Psoas muscle (tissue), 8 donors: ENCODE data around the gene OR2AG1. TPM values are rescaled to one million over a fixed set of nuclear protein-coding genes. Genes with fewer than 3 reads are reported as not detected.

Experiments used
- ATAC-seq, 4 donors: fragments of 200-7000 bp; cut with Tn5 transposase; one replicate each; pipeline ENCODE4 v1.9.1; 2020; ENCODE audit warnings: moderate library complexity in 3 of 4, mild to moderate bottlenecking in 2 of 4
- DNase-seq, 2 donors: peaks; one replicate each; pipeline ENCODE4 v3.0.0-alpha.2; 2020
- H3K27ac ChIP-seq: fragments of 200-600 bp; one replicate; pipeline ENCODE4 v1.8.0; 2022
- H3K27me3 ChIP-seq, 3 donors: fragments of 200-600 bp in 1 of 3; one replicate each; pipeline versions ENCODE4 v1.6.1 to v1.8.0; 2013 to 2022; ENCODE audit warnings: low read length in 2 of 3, mild to moderate bottlenecking in 2 of 3, moderate library complexity in 1 of 3; ENCODE audit not compliant: insufficient read depth in 3 of 3
- H3K36me3 ChIP-seq, 2 donors: fragments of 200-600 bp in 1 of 2; one replicate each; pipeline versions ENCODE4 v1.6.1 to v1.8.0; 2013 to 2022; ENCODE audit warnings: low read depth in 1 of 2, mild to moderate bottlenecking in 1 of 2, moderate library complexity in 1 of 2; ENCODE audit not compliant: insufficient read depth in 1 of 2
- H3K4me1 ChIP-seq: fragments of 200-600 bp; one replicate; pipeline ENCODE4 v1.8.0; 2022
- H3K4me3 ChIP-seq: fragments of 200-600 bp; one replicate; pipeline ENCODE4 v1.8.0; 2022; ENCODE audit warnings: mild to moderate bottlenecking
- H3K9me3 ChIP-seq: fragments of 200-600 bp; one replicate; pipeline ENCODE4 v1.8.0; 2022
- WGBS, 3 donors: extraction: QIAGEN DNeasy Blood & Tissue Kit; methylation state at CpG; one replicate each; pipeline versions ENCODE4 v1.1.6 to v1.1.7; 2013; 5-methylcytosine and 5-hydroxymethylcytosine counted together
- intact Hi-C, 2 donors: fragments of 100-400 bp; cut with DNase I; formaldehyde crosslinking; loops; one replicate each; pipeline versions ENCODE4 v1.11.0 to v1.14.2; 2022
- long read RNA-seq, 2 donors: library from polyadenylated mRNA; unstranded; transcript quantifications; one replicate each; pipeline ENCODE4 v2.0.0, GENCODE V29; 2021
- polyA plus RNA-seq, 3 donors: library from polyadenylated mRNA; stranded (reverse); fragments of 200-250 nt; gene quantifications; one replicate each; pipeline ENCODE4 v1.2.3, GENCODE V29; 2013
- total RNA-seq, 4 donors: library from RNA; stranded (reverse); fragmentation: NEBNext Ultra II Directional in 2 of 4; extraction: Animal tissue kit (Norgen Biotek cat#: 25700) in 2 of 4; gene quantifications; one replicate each; pipeline versions ENCODE4 v1.2.1 to v1.2.4, GENCODE V29; 2021 to 2023
- TF ChIP-seq, protein P1 (sequence below): fragments of 200-600 bp; IDR thresholded peaks from one replicate; pipeline ENCODE4 v1.8.0; 2022; ENCODE audit warnings: antibody characterized with exemption
- donor health status: healthy with polysubstance abuse.
- donor health status: DM: no; HTN: no; CAD: no; lungs with moderate emphysema.
- donor health status: Bipolar disorder and iron deficiency.
- donor health status: healthy.
- donor health status: DM: yes; HTN: yes; CAD: no.
- donor health status: DM: no; HTN: no; CAD: no.
- donor health status: DM: no; HTN: no; CAD: no.
- donor health status: DM: yes; HTN: yes; CAD: no.

The OR2AG1 gene, protein sequence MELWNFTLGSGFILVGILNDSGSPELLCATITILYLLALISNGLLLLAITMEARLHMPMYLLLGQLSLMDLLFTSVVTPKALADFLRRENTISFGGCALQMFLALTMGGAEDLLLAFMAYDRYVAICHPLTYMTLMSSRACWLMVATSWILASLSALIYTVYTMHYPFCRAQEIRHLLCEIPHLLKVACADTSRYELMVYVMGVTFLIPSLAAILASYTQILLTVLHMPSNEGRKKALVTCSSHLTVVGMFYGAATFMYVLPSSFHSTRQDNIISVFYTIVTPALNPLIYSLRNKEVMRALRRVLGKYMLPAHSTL
- not detected for total RNA-seq
- not detected for polyA plus RNA-seq
- long read RNA-seq, donor 1 = 0 reads
- long read RNA-seq, donor 2 = 0 reads

DNA sequence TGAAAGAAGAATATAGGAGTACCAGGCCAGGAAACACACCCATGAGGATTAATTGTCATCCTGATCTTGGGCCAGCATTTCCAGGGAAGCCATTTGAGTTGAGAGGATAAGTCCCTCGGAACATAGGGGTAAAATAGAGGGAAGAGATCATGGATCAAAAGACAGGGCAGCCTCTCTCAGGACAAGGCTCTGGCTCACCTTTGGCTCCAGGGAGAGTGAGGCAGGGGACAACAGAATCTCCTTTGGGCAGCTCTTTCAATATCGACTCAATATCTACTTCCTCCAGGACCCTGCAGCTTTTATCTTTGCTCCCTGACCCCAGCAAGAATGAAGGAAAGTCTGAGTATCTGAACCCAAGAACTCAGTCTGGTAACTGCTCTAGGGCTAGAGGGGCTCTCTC is at the start of gene OR2AG1:
OR2AG1 (plus strand) TSS at position 301 of the 400 bp plus-strand sequence. CDS start 2,018 bp downstream, outside the sequence.
- Histone ChIP-seq H3K4me1 (no peaks in the 10 kb centered on the region), H3K9me3 (no peaks in the 10 kb centered on the region), H3K27me3 (no peaks in the 10 kb centered on the region), H3K36me3 (no peaks in the 10 kb centered on the region), H3K4me3 (no peak within 1 kb of the TSS), H3K27ac (no peak within 1 kb of the TSS)
- no peak for DNase-seq
- WGBS, 3 donors = 62 to 74% (median 73%) methylated on average over 2 of the region's 2 CpGs
- ATAC-seq = no peak
- TF ChIP-seq, protein P1, sequence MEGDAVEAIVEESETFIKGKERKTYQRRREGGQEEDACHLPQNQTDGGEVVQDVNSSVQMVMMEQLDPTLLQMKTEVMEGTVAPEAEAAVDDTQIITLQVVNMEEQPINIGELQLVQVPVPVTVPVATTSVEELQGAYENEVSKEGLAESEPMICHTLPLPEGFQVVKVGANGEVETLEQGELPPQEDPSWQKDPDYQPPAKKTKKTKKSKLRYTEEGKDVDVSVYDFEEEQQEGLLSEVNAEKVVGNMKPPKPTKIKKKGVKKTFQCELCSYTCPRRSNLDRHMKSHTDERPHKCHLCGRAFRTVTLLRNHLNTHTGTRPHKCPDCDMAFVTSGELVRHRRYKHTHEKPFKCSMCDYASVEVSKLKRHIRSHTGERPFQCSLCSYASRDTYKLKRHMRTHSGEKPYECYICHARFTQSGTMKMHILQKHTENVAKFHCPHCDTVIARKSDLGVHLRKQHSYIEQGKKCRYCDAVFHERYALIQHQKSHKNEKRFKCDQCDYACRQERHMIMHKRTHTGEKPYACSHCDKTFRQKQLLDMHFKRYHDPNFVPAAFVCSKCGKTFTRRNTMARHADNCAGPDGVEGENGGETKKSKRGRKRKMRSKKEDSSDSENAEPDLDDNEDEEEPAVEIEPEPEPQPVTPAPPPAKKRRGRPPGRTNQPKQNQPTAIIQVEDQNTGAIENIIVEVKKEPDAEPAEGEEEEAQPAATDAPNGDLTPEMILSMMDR = no peak
- intact Hi-C loops = no loop called here

DNA sequence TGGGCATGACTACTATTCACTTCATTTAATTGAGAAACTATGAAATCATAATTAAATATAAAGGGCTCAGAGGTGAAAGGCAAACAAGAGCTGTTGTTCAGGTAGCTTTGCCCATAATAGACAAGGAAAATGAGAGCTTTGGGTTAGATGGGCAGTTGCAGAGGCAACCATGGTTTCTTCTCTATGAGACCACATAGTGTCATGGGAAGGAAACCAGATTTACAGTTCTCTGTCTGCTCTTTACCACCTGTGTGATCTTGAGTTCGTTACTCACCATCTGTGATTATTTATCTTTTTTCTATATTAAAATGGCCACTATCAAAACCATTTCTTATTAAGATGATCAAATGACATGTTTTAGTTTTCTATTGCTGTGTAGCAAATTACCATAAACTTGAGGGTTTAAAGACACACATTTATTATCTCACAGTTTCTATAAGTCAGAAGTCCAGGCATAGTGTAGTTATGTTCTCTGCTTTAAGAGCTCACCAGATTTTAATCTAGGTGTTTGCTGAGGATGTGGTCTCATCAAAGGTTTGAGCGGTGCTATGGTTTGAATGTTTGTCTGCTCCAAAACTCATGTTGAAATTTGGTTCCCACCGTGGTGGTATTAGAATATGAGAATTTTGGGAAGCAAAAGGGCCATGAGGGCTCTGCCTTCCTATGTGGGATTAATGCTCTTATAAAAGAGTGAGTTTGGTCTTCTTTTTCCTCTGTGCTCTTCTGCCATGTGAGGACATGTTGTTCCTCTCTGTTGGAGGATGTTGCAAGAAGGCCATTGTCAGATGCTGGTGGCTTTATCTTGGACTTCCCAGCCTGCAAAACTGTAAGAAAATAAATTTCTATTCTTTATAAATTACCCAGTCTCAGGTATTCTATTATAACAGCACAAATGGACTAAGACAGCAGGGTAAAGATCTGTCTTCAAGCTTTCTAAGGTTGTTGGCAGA is 49.2 kb upstream of the OR2AG1 start:
- intact Hi-C loops = no loop called here
- Histone ChIP-seq H3K27me3 (no peaks in the 10 kb centered on the region), H3K9me3 (no peaks in the 10 kb centered on the region), H3K4me3 (no peak overlapping the region), H3K27ac (no peak overlapping the region), H3K4me1 (no peaks in the 10 kb centered on the region), H3K36me3 (no peaks in the 10 kb centered on the region)
- WGBS, 3 donors = 65 to 76% (median 75%) methylated on average over 3 of the region's 3 CpGs
- TF ChIP-seq, protein P1 = no peak
- ATAC-seq (no peak), DNase-seq (no peak)

DNA sequence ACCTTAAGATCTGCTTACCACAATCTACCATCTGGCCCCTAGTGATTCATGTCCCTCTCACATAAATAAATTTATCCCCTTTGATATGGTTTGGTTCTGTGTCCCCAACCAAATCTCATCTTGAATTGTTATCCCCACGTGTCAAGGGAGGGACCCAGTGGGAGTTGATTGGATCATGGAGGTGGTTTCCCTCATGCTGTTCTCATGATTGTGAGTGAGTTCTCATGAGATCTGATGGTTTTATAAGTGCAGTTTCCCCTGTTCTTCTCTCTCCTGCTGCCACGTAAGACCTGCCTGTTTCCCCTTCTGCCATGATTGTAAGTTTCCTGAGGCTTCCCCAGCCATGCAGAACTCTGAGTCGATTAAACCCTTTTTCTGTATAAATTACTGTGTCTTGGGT is 48.2 kb upstream of the OR2AG1 start:
- DNase-seq = no peak
- no peaks in the 10 kb centered on the region for H3K36me3 ChIP-seq
- ATAC-seq = no peak
- no peak overlapping the region for H3K4me3 ChIP-seq
- TF ChIP-seq, protein P1 = no peak
- H3K27me3 ChIP-seq = no peaks in the 10 kb centered on the region
- intact Hi-C loops = no loop called here
- H3K27ac ChIP-seq = no peak overlapping the region
- WGBS, 3 donors = 75 to 84% (median 79%) methylated on average over 3 of the region's 3 CpGs
- no peaks in the 10 kb centered on the region for H3K9me3 ChIP-seq
- no peaks in the 10 kb centered on the region for H3K4me1 ChIP-seq

DNA sequence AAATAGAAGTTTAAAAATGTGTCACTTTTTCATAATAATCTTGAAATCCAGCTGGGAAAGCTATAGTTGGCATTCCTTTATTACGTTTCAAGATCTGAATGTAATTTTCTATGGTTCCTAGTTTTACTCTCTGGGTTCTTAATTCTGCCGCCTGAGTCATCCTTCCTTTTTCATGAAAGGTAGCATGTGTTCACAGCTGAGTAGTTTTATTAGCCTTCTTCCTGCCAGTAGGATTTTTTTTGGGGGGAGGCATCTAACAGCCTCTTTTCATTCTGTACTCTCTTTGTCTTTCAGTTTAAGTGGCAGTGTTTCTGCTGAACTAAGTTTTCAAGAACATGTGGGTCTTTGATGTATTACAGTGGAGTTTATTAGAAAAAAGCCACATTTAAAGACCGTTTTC is 47.5 kb upstream of the OR2AG1 start:
- intact Hi-C loops = no loop called here
- Histone ChIP-seq H3K4me3 (no peak overlapping the region), H3K27ac (no peak overlapping the region), H3K27me3 (no peaks in the 10 kb centered on the region), H3K4me1 (no peaks in the 10 kb centered on the region), H3K36me3 (no peaks in the 10 kb centered on the region), H3K9me3 (no peaks in the 10 kb centered on the region)
- 32 to 41% (median 35%) methylated on average over 3 of the region's 3 CpGs for WGBS, 3 donors
- DNase-seq (no peak), ATAC-seq (no peak)
- TF ChIP-seq, protein P1 = no peak
